ENCODE data around the gene TNN.

Gene TNN

DNA sequence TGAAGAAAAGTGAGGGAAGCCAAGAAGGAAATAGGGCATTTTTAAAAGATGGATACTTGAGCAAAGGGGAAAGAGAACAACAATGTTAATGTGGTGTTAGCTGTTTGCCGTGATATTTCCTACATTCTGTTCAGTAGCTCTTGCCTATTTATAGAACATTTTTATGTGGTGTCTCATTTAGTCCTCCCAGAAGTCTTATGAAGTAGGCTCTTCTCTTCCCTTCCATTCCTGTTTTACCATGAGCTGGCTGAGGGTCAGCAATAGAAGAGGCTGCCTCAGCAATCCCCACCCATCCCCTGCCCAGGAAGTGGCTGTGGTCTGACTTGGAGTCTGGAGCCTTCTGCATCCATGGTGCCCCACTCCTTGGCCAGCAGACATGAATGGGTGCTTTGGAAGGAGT is 64.8 kb downstream of the TNN start:
- no peak overlapping the region for H3K4me3 ChIP-seq (ENCODE audit: low read length)
- peaks cover 31% of the 10 kb centered on the region for H3K4me1 ChIP-seq (ENCODE audit: control insufficient read depth, low read depth, low read length)
- H3K9ac ChIP-seq (ENCODE audit: low read length) = no peak overlapping the region
- H3K27ac ChIP-seq (ENCODE audit: low read length) = no peak overlapping the region
- no peaks in the 10 kb centered on the region for H3K9me3 ChIP-seq (ENCODE audit: control insufficient read depth, low read depth, low read length)
- H3K36me3 ChIP-seq (ENCODE audit: control insufficient read depth, low read depth, low read length) = no peaks in the 10 kb centered on the region
- no peaks in the 10 kb centered on the region for H3K27me3 ChIP-seq (ENCODE audit: control insufficient read depth, insufficient read depth, low read length)

DNA sequence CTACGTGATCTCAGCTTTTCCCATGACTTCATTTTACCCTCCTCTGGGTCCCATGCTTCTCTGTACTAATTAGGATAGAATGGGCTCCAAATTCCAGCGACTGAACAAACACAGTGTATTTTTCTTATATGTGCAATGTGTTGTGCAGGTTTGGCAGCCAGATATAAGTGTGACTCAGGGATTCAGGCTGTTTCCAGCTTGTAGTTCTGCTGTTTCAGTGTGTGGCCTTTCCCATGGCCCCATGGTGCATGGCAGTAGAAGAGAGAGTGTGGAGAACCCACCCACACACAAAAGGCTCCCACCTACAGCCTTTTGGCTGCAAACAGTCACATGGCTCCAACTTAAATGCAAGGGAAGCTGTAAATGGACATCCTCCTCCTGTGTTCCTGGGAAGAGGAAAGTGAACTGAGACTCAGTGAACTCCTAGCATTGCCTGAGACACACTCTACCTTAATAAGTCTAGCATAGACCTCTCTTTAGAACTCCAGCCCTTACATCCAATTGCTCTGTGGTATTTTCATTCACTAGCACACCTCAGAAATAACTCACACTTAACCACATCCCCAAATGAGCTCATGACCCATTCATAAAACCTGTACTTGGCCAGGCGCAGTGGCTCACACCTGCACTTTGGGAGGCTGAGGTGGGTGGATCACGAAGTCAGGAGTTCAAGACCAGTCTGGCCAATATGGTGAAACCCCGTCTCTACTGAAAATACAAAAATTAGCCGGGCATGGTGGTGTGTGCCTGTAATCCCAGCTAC is 66.2 kb downstream of the TNN start:
- peaks cover 31% of the 10 kb centered on the region for H3K4me1 ChIP-seq (ENCODE audit: control insufficient read depth, low read depth, low read length)
- H3K9me3 ChIP-seq (ENCODE audit: control insufficient read depth, low read depth, low read length) = no peaks in the 10 kb centered on the region
- no peak overlapping the region for H3K9ac ChIP-seq (ENCODE audit: low read length)
- no peaks in the 10 kb centered on the region for H3K36me3 ChIP-seq (ENCODE audit: control insufficient read depth, low read depth, low read length)
- no peaks in the 10 kb centered on the region for H3K27me3 ChIP-seq (ENCODE audit: control insufficient read depth, insufficient read depth, low read length)
- H3K27ac ChIP-seq (ENCODE audit: low read length) = no peak overlapping the region
- H3K4me3 ChIP-seq (ENCODE audit: low read length) = no peak overlapping the region

DNA sequence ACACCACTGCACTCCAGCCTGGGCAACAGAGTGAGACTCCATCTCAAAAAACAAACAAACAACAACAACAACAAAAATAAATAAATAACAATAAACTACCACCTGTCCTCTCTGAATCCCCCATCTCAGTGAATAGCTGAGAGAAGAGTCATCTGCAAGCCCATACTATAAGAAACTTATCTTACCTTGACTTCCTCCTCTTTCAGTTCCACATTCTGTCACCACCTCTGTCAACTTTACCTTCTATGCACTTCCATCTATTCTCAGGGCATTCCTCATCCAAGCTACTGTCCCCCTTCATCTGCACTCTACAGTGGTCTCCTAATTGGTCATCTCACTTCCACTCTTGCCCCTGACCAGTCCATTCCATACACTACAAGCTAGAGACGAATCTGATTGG is 66.9 kb downstream of the TNN start:
- Histone ChIP-seq H3K4me3 (ENCODE audit: low read length) (no peak overlapping the region), H3K9me3 (ENCODE audit: control insufficient read depth, low read depth, low read length) (no peaks in the 10 kb centered on the region), H3K27ac (ENCODE audit: low read length) (no peak overlapping the region), H3K4me1 (ENCODE audit: control insufficient read depth, low read depth, low read length) (peaks cover 27% of the 10 kb centered on the region), H3K27me3 (ENCODE audit: control insufficient read depth, insufficient read depth, low read length) (no peaks in the 10 kb centered on the region), H3K36me3 (ENCODE audit: control insufficient read depth, low read depth, low read length) (no peaks in the 10 kb centered on the region), H3K9ac (ENCODE audit: low read length) (no peak overlapping the region)

DNA sequence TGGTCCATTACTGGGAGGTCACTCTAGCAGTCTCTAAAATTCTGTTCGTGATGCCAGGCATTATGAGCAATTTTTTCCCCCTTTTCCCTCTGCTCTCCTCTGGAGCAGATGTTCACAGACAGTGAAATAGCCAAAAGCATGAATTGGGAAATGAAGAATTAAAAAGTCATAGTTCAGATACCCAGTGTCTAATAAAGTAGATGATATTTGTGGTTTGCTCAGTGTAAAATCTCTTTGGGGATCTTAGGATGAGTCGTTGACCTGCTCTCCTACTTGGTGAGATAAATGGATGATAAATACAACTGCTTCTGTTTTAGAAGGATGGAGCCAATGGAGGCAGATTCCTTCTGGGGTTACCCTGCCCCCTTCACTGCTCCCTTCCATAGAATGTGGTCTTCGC is 68.6 kb downstream of the TNN start:
- Histone ChIP-seq H3K9ac (ENCODE audit: low read length) (no peak overlapping the region), H3K4me1 (ENCODE audit: control insufficient read depth, low read depth, low read length) (peaks cover 11% of the 10 kb centered on the region), H3K36me3 (ENCODE audit: control insufficient read depth, low read depth, low read length) (no peaks in the 10 kb centered on the region), H3K27me3 (ENCODE audit: control insufficient read depth, insufficient read depth, low read length) (no peaks in the 10 kb centered on the region), H3K9me3 (ENCODE audit: control insufficient read depth, low read depth, low read length) (no peaks in the 10 kb centered on the region), H3K27ac (ENCODE audit: low read length) (no peak overlapping the region), H3K4me3 (ENCODE audit: low read length) (no peak overlapping the region)

DNA sequence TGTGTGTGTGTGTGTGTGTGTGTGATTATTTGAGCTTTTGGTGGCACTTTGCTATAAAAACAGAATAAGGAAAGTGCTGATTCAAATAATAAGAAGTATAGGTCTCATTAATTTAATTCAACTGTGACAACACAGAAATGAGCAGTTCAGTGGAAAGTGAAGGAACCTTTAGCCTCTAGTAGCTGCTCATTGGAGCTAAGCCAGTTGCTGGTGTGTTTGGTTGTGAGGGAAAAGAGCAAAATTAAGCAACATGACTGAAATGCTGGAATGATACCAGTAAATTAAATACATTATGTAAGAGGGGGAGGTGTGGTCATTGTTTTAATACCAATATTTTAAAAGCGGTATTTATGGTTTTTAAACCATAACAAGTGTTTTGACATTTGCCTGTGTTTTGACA is 69.7 kb downstream of the TNN start:
- no peaks in the 10 kb centered on the region for H3K9me3 ChIP-seq (ENCODE audit: control insufficient read depth, low read depth, low read length)
- H3K4me1 ChIP-seq (ENCODE audit: control insufficient read depth, low read depth, low read length) = no peaks in the 10 kb centered on the region
- no peak overlapping the region for H3K4me3 ChIP-seq (ENCODE audit: low read length)
- no peaks in the 10 kb centered on the region for H3K27me3 ChIP-seq (ENCODE audit: control insufficient read depth, insufficient read depth, low read length)
- H3K36me3 ChIP-seq (ENCODE audit: control insufficient read depth, low read depth, low read length) = no peaks in the 10 kb centered on the region
- no peak overlapping the region for H3K9ac ChIP-seq (ENCODE audit: low read length)
- H3K27ac ChIP-seq (ENCODE audit: low read length) = no peak overlapping the region

DNA sequence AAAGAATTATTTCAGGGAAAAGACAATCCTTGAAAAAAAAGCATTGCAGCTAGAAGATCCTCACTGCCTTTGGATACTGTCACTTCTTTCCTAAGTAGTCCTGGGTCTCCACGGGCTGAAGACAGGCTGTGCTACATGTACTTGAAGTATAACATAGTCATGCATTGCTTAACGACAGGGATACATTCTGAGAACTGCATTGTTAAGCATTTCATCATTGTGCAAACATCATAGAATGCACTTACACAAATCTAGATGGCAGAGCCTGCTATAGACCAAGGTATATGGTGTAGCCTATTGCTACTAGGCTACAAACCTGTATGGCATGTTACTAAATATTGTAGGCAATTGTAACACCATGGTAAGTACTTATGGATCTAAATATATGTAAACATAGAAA is 70.9 kb downstream of the TNN start:
- Histone ChIP-seq H3K27ac (ENCODE audit: low read length) (no peak overlapping the region), H3K9me3 (ENCODE audit: control insufficient read depth, low read depth, low read length) (no peaks in the 10 kb centered on the region), H3K27me3 (ENCODE audit: control insufficient read depth, insufficient read depth, low read length) (no peaks in the 10 kb centered on the region), H3K9ac (ENCODE audit: low read length) (no peak overlapping the region), H3K36me3 (ENCODE audit: control insufficient read depth, low read depth, low read length) (no peaks in the 10 kb centered on the region), H3K4me3 (ENCODE audit: low read length) (no peak overlapping the region), H3K4me1 (ENCODE audit: control insufficient read depth, low read depth, low read length) (no peaks in the 10 kb centered on the region)

DNA sequence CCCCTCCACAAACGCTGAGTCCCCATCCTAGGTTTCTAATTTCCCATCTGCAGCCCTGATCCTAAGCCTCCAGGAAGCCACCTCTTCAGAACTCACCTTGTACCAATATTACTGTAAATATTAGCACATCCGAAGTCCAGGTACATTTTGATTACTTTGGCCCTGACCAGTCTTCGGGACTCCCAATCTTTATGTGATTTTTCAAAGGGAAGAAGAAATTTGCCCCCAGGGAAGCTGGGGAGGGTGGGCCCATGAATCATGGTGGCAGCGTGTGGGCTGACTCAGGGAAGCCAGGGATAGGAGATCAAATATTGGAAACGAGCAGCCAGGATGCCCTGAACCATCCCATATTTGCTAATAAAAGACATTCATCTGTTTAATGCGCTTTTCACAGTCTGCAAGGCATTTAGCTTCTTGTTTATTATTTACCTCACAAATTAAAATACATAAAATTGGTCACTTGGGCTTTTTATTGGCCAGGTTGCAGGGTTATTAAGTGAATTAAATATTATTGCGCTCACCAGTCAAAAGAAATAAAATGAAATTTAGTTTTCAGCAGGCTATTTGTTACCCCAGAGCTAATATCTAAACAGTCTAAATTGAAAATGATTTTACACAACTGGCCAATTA is 78.4 kb downstream of the TNN start:
- H3K9ac ChIP-seq (ENCODE audit: low read length) = no peak overlapping the region
- no peaks in the 10 kb centered on the region for H3K36me3 ChIP-seq (ENCODE audit: control insufficient read depth, low read depth, low read length)
- peaks cover 5% of the 10 kb centered on the region for H3K4me1 ChIP-seq (ENCODE audit: control insufficient read depth, low read depth, low read length)
- H3K9me3 ChIP-seq (ENCODE audit: control insufficient read depth, low read depth, low read length) = no peaks in the 10 kb centered on the region
- H3K27ac ChIP-seq (ENCODE audit: low read length) = no peak overlapping the region
- peaks cover 2% of the 10 kb centered on the region for H3K27me3 ChIP-seq (ENCODE audit: control insufficient read depth, insufficient read depth, low read length)
- H3K4me3 ChIP-seq (ENCODE audit: low read length) = no peak overlapping the region

DNA sequence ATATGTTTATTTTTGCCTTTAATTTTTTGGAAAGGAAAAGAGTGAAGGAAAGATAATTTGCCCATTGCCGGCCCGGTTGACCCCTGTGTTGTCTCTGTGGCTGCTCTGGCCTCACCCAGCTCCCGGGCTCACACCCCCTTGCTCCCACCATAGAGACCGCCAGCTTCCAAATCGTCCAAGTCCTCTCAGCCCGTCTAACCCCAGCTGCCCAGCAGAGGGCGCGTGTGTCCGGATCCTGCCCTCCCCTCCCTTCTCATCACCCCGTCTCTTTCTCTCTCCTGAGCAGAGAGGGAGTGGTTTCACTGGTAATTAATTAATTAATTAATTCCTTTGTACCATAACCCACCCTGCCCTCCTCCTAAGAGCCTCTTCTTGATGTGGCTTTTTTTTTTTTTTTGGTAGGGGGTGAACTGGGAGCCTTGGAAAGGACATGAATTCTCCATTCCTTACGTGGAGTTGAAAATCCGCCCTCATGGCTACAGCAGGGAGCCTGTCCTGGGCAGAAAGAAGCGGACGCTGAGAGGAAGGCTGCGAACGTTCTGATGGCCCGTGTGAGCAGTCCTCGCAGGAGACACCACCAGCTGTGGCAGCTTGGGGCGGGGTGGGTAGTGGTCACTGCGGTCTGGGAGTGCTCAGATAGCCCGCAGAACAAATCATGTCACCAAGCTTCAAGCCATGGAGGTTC is 79.0 kb downstream of the TNN start:
- H3K4me1 ChIP-seq (ENCODE audit: control insufficient read depth, low read depth, low read length) = peaks cover 8% of the 10 kb centered on the region
- H3K9me3 ChIP-seq (ENCODE audit: control insufficient read depth, low read depth, low read length) = no peaks in the 10 kb centered on the region
- no peak overlapping the region for H3K27ac ChIP-seq (ENCODE audit: low read length)
- peak overlapping the region; percentile 30 for H3K4me3 ChIP-seq (ENCODE audit: low read length)
- peak overlapping the region; percentile 38 for H3K9ac ChIP-seq (ENCODE audit: low read length)
- H3K27me3 ChIP-seq (ENCODE audit: control insufficient read depth, insufficient read depth, low read length) = peaks cover 8% of the 10 kb centered on the region
- no peaks in the 10 kb centered on the region for H3K36me3 ChIP-seq (ENCODE audit: control insufficient read depth, low read depth, low read length)

DNA sequence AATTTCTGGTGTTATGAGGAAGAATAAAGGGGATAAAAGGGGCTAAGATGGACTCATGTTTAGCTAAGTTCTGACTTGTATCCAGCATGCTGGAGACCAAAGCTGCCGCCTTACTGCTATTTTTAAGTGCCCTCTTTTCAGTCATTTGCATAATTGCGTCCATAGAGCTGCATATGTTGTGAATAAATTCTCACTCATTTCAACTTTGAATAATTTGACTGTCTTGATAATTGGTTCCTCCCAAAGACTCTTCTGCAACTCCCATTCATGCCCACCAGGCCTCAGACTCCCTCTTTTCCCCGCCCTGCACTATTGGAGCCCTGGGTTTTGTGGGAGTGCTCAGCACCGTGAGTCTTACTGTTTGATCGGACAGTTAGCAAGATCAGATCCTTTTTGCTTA is 79.9 kb downstream of the TNN start:
- Histone ChIP-seq H3K9ac (ENCODE audit: low read length) (no peak overlapping the region), H3K4me1 (ENCODE audit: control insufficient read depth, low read depth, low read length) (peaks cover 13% of the 10 kb centered on the region), H3K4me3 (ENCODE audit: low read length) (no peak overlapping the region), H3K9me3 (ENCODE audit: control insufficient read depth, low read depth, low read length) (no peaks in the 10 kb centered on the region), H3K36me3 (ENCODE audit: control insufficient read depth, low read depth, low read length) (no peaks in the 10 kb centered on the region), H3K27ac (ENCODE audit: low read length) (no peak overlapping the region), H3K27me3 (ENCODE audit: control insufficient read depth, insufficient read depth, low read length) (peaks cover 10% of the 10 kb centered on the region)

DNA sequence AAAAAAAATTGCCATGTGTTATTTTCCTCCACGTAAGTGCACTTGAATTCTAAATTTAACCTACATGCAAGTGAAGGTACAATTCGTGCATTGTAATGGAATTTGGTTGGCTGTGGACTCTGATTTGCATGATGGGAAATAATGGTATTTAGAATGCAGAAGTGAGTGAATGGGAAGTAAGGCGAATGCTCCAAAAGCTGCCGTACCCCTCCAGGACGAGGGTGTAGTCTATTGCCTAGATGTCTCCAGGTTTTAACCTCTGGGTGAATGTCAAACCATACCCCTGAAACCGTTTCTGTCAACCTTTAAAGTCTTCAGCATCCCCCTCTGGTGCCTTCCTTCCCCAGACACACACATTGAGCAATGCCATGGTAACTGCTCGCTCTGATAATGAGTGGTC is 80.4 kb downstream of the TNN start:
- Histone ChIP-seq H3K4me3 (ENCODE audit: low read length) (no peak overlapping the region), H3K4me1 (ENCODE audit: control insufficient read depth, low read depth, low read length) (peaks cover 17% of the 10 kb centered on the region), H3K9ac (ENCODE audit: low read length) (no peak overlapping the region), H3K27ac (ENCODE audit: low read length) (no peak overlapping the region), H3K27me3 (ENCODE audit: control insufficient read depth, insufficient read depth, low read length) (peaks cover 10% of the 10 kb centered on the region), H3K36me3 (ENCODE audit: control insufficient read depth, low read depth, low read length) (no peaks in the 10 kb centered on the region), H3K9me3 (ENCODE audit: control insufficient read depth, low read depth, low read length) (no peaks in the 10 kb centered on the region)

DNA sequence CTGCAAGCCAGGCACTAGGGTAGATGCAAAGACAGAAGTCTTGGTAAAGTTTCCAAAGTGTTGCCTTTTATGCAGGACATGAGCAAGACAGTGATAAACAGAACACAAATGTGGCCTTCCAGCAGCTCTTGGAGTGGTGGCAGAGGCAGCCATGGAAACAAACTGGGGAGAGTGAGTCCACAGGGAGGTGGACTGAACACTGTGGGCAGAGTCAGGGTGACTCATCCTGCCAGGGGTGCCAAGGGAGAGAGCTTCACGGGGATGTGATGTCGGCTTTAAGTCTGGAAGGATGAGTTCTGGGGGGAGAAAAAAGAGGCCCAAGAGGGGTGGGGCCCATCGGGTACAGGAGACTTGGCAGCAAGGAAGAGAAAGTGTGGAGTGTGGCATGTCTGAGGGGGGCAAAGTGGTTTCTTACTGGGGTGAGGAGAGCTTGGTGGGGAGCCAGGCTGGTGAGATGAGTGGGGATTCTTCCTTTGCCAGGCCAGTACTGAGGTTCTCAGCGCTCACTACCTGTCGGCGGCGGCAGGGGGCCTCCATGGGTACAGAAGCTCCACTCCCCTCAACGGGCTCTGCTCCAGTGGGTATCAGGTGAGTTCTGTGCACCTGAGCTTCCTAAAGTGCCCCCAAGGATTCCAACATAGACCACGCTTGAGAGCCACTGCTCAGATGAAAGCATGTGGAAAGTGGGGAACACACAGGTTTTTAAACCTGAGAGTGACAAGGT is 83.1 kb downstream of the TNN start:
- Histone ChIP-seq H3K4me3 (ENCODE audit: low read length) (no peak overlapping the region), H3K27ac (ENCODE audit: low read length) (no peak overlapping the region), H3K36me3 (ENCODE audit: control insufficient read depth, low read depth, low read length) (no peaks in the 10 kb centered on the region), H3K9ac (ENCODE audit: low read length) (no peak overlapping the region), H3K9me3 (ENCODE audit: control insufficient read depth, low read depth, low read length) (no peaks in the 10 kb centered on the region), H3K4me1 (ENCODE audit: control insufficient read depth, low read depth, low read length) (peaks cover 17% of the 10 kb centered on the region), H3K27me3 (ENCODE audit: control insufficient read depth, insufficient read depth, low read length) (peaks cover 10% of the 10 kb centered on the region)
